GM23338 (cell line): ENCODE measurements around the gene EVX1. TPM values are rescaled to one million over a fixed set of nuclear protein-coding genes. Genes with fewer than 3 reads are reported as not detected.

ENCODE experiments used
- ATAC-seq: fragments of 200-7000 bp; cut with Tn5 transposase; 3 replicates; pipeline ENCODE4 v1.9.1; 2020
- DNase-seq: peaks from one replicate; pipeline ENCODE4 v3.0.0-alpha.2; 2015; ENCODE audit warnings: low spot score
- H2AFZ ChIP-seq: fragments of 200-600 bp; sonication (generic); 2 replicates; pipeline ENCODE4 v1.8.0; 2016; ENCODE audit warnings: antibody characterized with exemption, mild to moderate bottlenecking, moderate library complexity
- H3F3A ChIP-seq: fragments of 200-600 bp; sonication (generic); replicated peaks from 2 replicates; pipeline ENCODE4 v1.8.0; 2017; ENCODE audit warnings: antibody characterized with exemption, mixed run types, low read depth
- H3K27ac ChIP-seq: fragments of 200-600 bp; sonication (generic); 2 replicates; pipeline ENCODE4 v1.6.1; 2016; ENCODE audit warnings: low read depth
- H3K27me3 ChIP-seq: fragments of 200-600 bp; sonication (generic); 2 replicates; pipeline ENCODE4 v1.8.0; 2016; ENCODE audit warnings: mild to moderate bottlenecking, mixed run types, moderate library complexity; ENCODE audit not compliant: insufficient read depth
- H3K36me3 ChIP-seq: fragments of 200-600 bp; sonication (generic); 2 replicates; pipeline ENCODE4 v1.8.0; 2016; ENCODE audit warnings: mild to moderate bottlenecking; ENCODE audit not compliant: insufficient read depth
- H3K4me1 ChIP-seq: fragments of 200-600 bp; sonication (generic); 2 replicates; pipeline ENCODE4 v1.8.0; 2016; ENCODE audit warnings: mild to moderate bottlenecking, moderate library complexity; ENCODE audit not compliant: insufficient read depth
- H3K4me2 ChIP-seq: fragments of 200-600 bp; sonication (generic); 2 replicates; pipeline ENCODE4 v1.7.1; 2017; ENCODE audit warnings: mixed run types
- H3K4me3 ChIP-seq: fragments of 200-600 bp; sonication (generic); 2 replicates; pipeline ENCODE4 v1.6.1; 2016; ENCODE audit warnings: mixed run types
- H3K79me2 ChIP-seq: fragments of 200-600 bp; sonication (generic); replicated peaks from 2 replicates; pipeline ENCODE4 v1.8.0; 2017; ENCODE audit warnings: mild to moderate bottlenecking; ENCODE audit not compliant: insufficient read depth
- H3K9me2 ChIP-seq: fragments of 200-600 bp; sonication (generic); 2 replicates; pipeline ENCODE4 v1.8.0; 2017; ENCODE audit not compliant: insufficient read depth
- H4K20me1 ChIP-seq: fragments of 200-600 bp; sonication (generic); replicated peaks from 2 replicates; pipeline ENCODE4 v1.8.0; 2017; ENCODE audit warnings: mild to moderate bottlenecking; ENCODE audit not compliant: insufficient read depth
- H3K27ac Mint-ChIP-seq: 2 replicates; pipeline ENCODE4 v1.8.0; 2020; ENCODE audit warnings: inconsistent platforms, mild to moderate bottlenecking, moderate library complexity, mixed read lengths
- H3K27me3 Mint-ChIP-seq: 3 replicates; pipeline ENCODE4 v1.8.0; 2022; ENCODE audit warnings: low read depth, mild to moderate bottlenecking, moderate library complexity, mixed read lengths, inconsistent platforms; ENCODE audit not compliant: insufficient read depth, poor library complexity
- H3K36me3 Mint-ChIP-seq: 3 replicates; pipeline ENCODE4 v1.8.0; 2021; ENCODE audit warnings: low read depth, mild to moderate bottlenecking, inconsistent platforms, moderate library complexity, mixed read lengths
- H3K4me1 Mint-ChIP-seq: 3 replicates; pipeline ENCODE4 v1.8.0; 2020; ENCODE audit warnings: mild to moderate bottlenecking, inconsistent platforms, mixed read lengths
- H3K4me3 Mint-ChIP-seq: 3 replicates; pipeline ENCODE4 v1.8.0; 2021; ENCODE audit warnings: moderate library complexity, mild to moderate bottlenecking, inconsistent platforms, mixed read lengths
- H3K9me3 Mint-ChIP-seq: 3 replicates; pipeline ENCODE4 v1.8.0; 2020; ENCODE audit warnings: moderate library complexity, mild to moderate bottlenecking, inconsistent platforms, mixed read lengths
- CREB1 ChIP-seq: fragments of 250-450 bp; sonication (Bioruptor Pico); IDR thresholded peaks from 2 replicates; pipeline ENCODE4 v1.5.0; 2020; ENCODE audit warnings: low read depth, mild to moderate bottlenecking, moderate library complexity
- EZH2 ChIP-seq: fragments of 200-600 bp; sonication (generic); IDR thresholded peaks from one replicate; pipeline ENCODE4 v1.8.0; 2017; ENCODE audit warnings: antibody characterized with exemption, mild to moderate bottlenecking, low read depth; ENCODE audit not compliant: unreplicated experiment
- EZH2phosphoT487 ChIP-seq: fragments of 200-600 bp; sonication (generic); IDR thresholded peaks from one replicate; pipeline ENCODE4 v1.8.1; 2018; ENCODE audit warnings: antibody characterized with exemption; ENCODE audit not compliant: unreplicated experiment
- JUNB ChIP-seq: IDR thresholded peaks from one replicate; pipeline ENCODE4 v1.6.1; 2016; ENCODE audit warnings: antibody characterized with exemption; ENCODE audit not compliant: unreplicated experiment
- NANOG ChIP-seq: IDR thresholded peaks from 2 replicates; pipeline ENCODE4 v1.6.1; 2016; ENCODE audit warnings: antibody characterized with exemption, borderline replicate concordance
- POLR2AphosphoS5 ChIP-seq: IDR thresholded peaks from 2 replicates; pipeline ENCODE4 v1.6.1; 2016; ENCODE audit warnings: antibody characterized with exemption, low read depth
- REST ChIP-seq: IDR thresholded peaks from one replicate; pipeline ENCODE4 v1.6.1; 2018; ENCODE audit warnings: antibody characterized with exemption; ENCODE audit not compliant: unreplicated experiment
- STAT1 ChIP-seq: IDR thresholded peaks from one replicate; pipeline ENCODE4 v1.6.1; 2016; ENCODE audit warnings: antibody characterized with exemption; ENCODE audit not compliant: unreplicated experiment
- ZNF114 ChIP-seq: fragments of 250-450 bp; sonication (Bioruptor Pico); IDR thresholded peaks from 2 replicates; pipeline ENCODE4 v1.5.0; 2020; ENCODE audit warnings: mild to moderate bottlenecking, moderate library complexity
- ZNF331 ChIP-seq: fragments of 250-450 bp; sonication (Bioruptor Pico); IDR thresholded peaks from 2 replicates; pipeline ENCODE4 v1.5.0; 2020; ENCODE audit warnings: low read depth, mild to moderate bottlenecking, moderate library complexity
- polyA plus RNA-seq: library from polyadenylated mRNA; unstranded; fragments of >200 nt; fragmentation: Nextera tagmentation; extraction: Ambion mirVana; gene quantifications from 2 replicates; pipeline ENCODE4 v1.2.1, GENCODE V29; 2016
- total RNA-seq: library from RNA; depleted of rRNA; stranded (reverse); fragments of >200 nt; shearing (Covaris generic); gene quantifications from 2 replicates; pipeline ENCODE4 v1.2.3, GENCODE V29; 2014
- TF ChIP-seq, protein P1 (sequence below): fragments of 250-450 bp; sonication (Bioruptor Pico); IDR thresholded peaks from 2 replicates; pipeline ENCODE4 v1.5.0; 2020; ENCODE audit warnings: mild to moderate bottlenecking, moderate library complexity
- TF ChIP-seq, protein P2 (sequence below), 2 experiments: fragments of 200-600 bp in 1 of 2; sonication (generic) in 1 of 2; conservative IDR thresholded peaks; 2 replicates each; pipeline versions ENCODE4 v1.5.1 to v1.6.1; 2016 to 2017; ENCODE audit warnings: antibody characterized with exemption in 2 of 2, low read depth in 2 of 2, mild to moderate bottlenecking in 2 of 2, moderate library complexity in 1 of 2
- TF ChIP-seq, protein P3 (sequence below): IDR thresholded peaks from 2 replicates; pipeline ENCODE4 v1.6.1; 2016; ENCODE audit warnings: antibody characterized with exemption

EVX1 gene
- total and polyA plus RNA-seq, 2 experiments from 2014 or later, result not detected

- Mint-ChIP-seq H3K27ac (no peak overlapping the region), H3K36me3 (peaks cover 12% of the 10 kb centered on the region), H3K4me3 (no peak overlapping the region), H3K27me3 (peaks cover 6% of the 10 kb centered on the region), H3K9me3 (peaks cover 21% of the 10 kb centered on the region), H3K4me1 (peaks cover 4% of the 10 kb centered on the region; the same call in 2 of the 3 replicates)
- Histone ChIP-seq H3K79me2 (no peaks in the 10 kb centered on the region), H3K4me2 (no peak overlapping the region), H3K9me2 (no peaks in the 10 kb centered on the region), H3K27ac (no peak overlapping the region), H3K4me3 (no peak overlapping the region), H4K20me1 (no peaks in the 10 kb centered on the region), H3K4me1 (no peaks in the 10 kb centered on the region), H3F3A (no peaks in the 10 kb centered on the region), H2AFZ (no peak overlapping the region), H3K27me3 (no peaks in the 10 kb centered on the region), H3K36me3 (0 out of 2 replicates have a peak, but pooled peaks cover 5% of the 10 kb centered on the region)
- DNase-seq (no peak), ATAC-seq (no peak)
- TF ChIP-seq ZNF331 (CRISPR knock-in tag), result no peak
- no peak for TF ChIP-seq ZNF114 (CRISPR knock-in tag)
- TF ChIP-seq POLR2AphosphoS5, result no peak
- TF ChIP-seq EZH2phosphoT487, result no peak
- TF ChIP-seq EZH2, result no peak
- TF ChIP-seq JUNB, result no peak
- TF ChIP-seq, protein P1, sequence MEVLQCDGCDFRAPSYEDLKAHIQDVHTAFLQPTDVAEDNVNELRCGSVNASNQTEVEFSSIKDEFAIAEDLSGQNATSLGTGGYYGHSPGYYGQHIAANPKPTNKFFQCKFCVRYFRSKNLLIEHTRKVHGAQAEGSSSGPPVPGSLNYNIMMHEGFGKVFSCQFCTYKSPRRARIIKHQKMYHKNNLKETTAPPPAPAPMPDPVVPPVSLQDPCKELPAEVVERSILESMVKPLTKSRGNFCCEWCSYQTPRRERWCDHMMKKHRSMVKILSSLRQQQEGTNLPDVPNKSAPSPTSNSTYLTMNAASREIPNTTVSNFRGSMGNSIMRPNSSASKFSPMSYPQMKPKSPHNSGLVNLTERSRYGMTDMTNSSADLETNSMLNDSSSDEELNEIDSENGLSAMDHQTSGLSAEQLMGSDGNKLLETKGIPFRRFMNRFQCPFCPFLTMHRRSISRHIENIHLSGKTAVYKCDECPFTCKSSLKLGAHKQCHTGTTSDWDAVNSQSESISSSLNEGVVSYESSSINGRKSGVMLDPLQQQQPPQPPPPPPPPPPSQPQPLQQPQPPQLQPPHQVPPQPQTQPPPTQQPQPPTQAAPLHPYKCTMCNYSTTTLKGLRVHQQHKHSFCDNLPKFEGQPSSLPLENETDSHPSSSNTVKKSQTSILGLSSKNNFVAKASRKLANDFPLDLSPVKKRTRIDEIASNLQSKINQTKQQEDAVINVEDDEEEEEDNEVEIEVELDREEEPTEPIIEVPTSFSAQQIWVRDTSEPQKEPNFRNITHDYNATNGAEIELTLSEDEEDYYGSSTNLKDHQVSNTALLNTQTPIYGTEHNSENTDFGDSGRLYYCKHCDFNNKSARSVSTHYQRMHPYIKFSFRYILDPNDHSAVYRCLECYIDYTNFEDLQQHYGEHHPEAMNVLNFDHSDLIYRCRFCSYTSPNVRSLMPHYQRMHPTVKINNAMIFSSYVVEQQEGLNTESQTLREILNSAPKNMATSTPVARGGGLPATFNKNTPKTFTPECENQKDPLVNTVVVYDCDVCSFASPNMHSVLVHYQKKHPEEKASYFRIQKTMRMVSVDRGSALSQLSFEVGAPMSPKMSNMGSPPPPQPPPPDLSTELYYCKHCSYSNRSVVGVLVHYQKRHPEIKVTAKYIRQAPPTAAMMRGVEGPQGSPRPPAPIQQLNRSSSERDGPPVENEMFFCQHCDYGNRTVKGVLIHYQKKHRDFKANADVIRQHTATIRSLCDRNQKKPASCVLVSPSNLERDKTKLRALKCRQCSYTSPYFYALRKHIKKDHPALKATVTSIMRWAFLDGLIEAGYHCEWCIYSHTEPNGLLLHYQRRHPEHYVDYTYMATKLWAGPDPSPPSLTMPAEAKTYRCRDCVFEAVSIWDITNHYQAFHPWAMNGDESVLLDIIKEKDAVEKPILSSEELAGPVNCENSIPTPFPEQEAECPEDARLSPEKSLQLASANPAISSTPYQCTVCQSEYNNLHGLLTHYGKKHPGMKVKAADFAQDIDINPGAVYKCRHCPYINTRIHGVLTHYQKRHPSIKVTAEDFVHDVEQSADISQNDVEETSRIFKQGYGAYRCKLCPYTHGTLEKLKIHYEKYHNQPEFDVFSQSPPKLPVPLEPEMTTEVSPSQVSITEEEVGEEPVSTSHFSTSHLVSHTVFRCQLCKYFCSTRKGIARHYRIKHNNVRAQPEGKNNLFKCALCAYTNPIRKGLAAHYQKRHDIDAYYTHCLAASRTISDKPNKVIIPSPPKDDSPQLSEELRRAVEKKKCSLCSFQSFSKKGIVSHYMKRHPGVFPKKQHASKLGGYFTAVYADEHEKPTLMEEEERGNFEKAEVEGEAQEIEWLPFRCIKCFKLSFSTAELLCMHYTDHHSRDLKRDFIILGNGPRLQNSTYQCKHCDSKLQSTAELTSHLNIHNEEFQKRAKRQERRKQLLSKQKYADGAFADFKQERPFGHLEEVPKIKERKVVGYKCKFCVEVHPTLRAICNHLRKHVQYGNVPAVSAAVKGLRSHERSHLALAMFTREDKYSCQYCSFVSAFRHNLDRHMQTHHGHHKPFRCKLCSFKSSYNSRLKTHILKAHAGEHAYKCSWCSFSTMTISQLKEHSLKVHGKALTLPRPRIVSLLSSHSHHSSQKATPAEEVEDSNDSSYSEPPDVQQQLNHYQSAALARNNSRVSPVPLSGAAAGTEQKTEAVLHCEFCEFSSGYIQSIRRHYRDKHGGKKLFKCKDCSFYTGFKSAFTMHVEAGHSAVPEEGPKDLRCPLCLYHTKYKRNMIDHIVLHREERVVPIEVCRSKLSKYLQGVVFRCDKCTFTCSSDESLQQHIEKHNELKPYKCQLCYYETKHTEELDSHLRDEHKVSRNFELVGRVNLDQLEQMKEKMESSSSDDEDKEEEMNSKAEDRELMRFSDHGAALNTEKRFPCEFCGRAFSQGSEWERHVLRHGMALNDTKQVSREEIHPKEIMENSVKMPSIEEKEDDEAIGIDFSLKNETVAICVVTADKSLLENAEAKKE (CRISPR knock-in tag), result no peak
- no peak for TF ChIP-seq REST
- TF ChIP-seq, protein P2, sequence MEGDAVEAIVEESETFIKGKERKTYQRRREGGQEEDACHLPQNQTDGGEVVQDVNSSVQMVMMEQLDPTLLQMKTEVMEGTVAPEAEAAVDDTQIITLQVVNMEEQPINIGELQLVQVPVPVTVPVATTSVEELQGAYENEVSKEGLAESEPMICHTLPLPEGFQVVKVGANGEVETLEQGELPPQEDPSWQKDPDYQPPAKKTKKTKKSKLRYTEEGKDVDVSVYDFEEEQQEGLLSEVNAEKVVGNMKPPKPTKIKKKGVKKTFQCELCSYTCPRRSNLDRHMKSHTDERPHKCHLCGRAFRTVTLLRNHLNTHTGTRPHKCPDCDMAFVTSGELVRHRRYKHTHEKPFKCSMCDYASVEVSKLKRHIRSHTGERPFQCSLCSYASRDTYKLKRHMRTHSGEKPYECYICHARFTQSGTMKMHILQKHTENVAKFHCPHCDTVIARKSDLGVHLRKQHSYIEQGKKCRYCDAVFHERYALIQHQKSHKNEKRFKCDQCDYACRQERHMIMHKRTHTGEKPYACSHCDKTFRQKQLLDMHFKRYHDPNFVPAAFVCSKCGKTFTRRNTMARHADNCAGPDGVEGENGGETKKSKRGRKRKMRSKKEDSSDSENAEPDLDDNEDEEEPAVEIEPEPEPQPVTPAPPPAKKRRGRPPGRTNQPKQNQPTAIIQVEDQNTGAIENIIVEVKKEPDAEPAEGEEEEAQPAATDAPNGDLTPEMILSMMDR (conservative IDR thresholded peaks at IDR 0.05; ENCODE audit: low read depth in 2 of 2), result no peak
- no peak for TF ChIP-seq STAT1
- no peak for TF ChIP-seq CREB1 (CRISPR knock-in tag)
- no peak for TF ChIP-seq NANOG
- TF ChIP-seq, protein P3, sequence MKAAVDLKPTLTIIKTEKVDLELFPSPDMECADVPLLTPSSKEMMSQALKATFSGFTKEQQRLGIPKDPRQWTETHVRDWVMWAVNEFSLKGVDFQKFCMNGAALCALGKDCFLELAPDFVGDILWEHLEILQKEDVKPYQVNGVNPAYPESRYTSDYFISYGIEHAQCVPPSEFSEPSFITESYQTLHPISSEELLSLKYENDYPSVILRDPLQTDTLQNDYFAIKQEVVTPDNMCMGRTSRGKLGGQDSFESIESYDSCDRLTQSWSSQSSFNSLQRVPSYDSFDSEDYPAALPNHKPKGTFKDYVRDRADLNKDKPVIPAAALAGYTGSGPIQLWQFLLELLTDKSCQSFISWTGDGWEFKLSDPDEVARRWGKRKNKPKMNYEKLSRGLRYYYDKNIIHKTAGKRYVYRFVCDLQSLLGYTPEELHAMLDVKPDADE, result no peak
Measured at GRCh38 chr7:27271384-27271783, 28.8 kb downstream of the EVX1 start.
